HG02759 (cell line): ENCODE measurements around the gene RHCG.
A peak's percentile ranks its signal among the peaks of the same experiment; 100 is the strongest.

Experiments used
- ATAC-seq: cut with Tn5 transposase; IDR thresholded peaks from one replicate; pipeline ENCODE4 v1.9.1; 2021; ENCODE audit warnings: mild to moderate bottlenecking, moderate library complexity; ENCODE audit not compliant: unreplicated experiment

RHCG gene

GRCh38 chr15:89504166-89504565, 7.8 kb upstream of the RHCG start:
- ATAC-seq, result no peak

- ATAC-seq, result no peak
These were observed 6.6 kb upstream of the RHCG start for GRCh38 chr15:89502867-89503595.

- ATAC-seq, result no peak
These were observed 5.3 kb upstream of the RHCG start for GRCh38 chr15:89501646-89502045.

GRCh38 chr15:89500397-89501270, 4.3 kb upstream of the RHCG start:
- ATAC-seq, result no peak

- no peak for ATAC-seq
These were observed 2.8 kb upstream of the RHCG start for GRCh38 chr15:89499156-89499555.

GRCh38 chr15:89498574-89498906, 2.2 kb upstream of the RHCG start:
- ATAC-seq, result no peak

GRCh38 chr15:89497231-89497630, 848 bp upstream of the RHCG start:
- ATAC-seq, result no peak

GRCh38 chr15:89495638-89496145, 691 bp downstream of the RHCG start:
- no peak for ATAC-seq

GRCh38 chr15:89494941-89495637, 1.3 kb downstream of the RHCG start:
- ATAC-seq, result no peak

- no peak for ATAC-seq
These were observed 2.4 kb downstream of the RHCG start for GRCh38 chr15:89494031-89494430.

GRCh38 chr15:89492934-89493631, 3.3 kb downstream of the RHCG start:
- no peak for ATAC-seq

GRCh38 chr15:89492111-89492641, 4.2 kb downstream of the RHCG start:
- ATAC-seq, result no peak

- ATAC-seq, result no peak
These were observed 5.5 kb downstream of the RHCG start for GRCh38 chr15:89490814-89491315.

- ATAC-seq, result no peak
These were observed 6.1 kb downstream of the RHCG start for GRCh38 chr15:89490081-89490813.

GRCh38 chr15:89489376-89489775, 7.0 kb downstream of the RHCG start:
- ATAC-seq, result no peak

GRCh38 chr15:89487791-89488190, 8.6 kb downstream of the RHCG start:
- ATAC-seq, result no peak

GRCh38 chr15:89486726-89487050, 9.7 kb downstream of the RHCG start:
- peak; percentile 49 for ATAC-seq

- no peak for ATAC-seq
These were observed 13.3 kb downstream of the RHCG start for GRCh38 chr15:89483079-89483478.

- ATAC-seq, result no peak
These were observed 14.2 kb downstream of the RHCG start for GRCh38 chr15:89482139-89482538.

- no peak for ATAC-seq
These were observed 15.9 kb downstream of the RHCG start for GRCh38 chr15:89480505-89480904.
